ENCODE data around the gene CD101.

CD101 gene

GRCh38 chr1:117059678-117060440, 58.3 kb downstream of the CD101 start, which contains the start of gene TTF2:
Gene TTF2 (plus strand): TSS chr1:117060326. CDS start chr1:117060347, 21 bp downstream.
- no peaks in the 10 kb centered on the region for H3K9me2 ChIP-seq (replicated peaks; ENCODE audit: control insufficient read depth, low read length)
- H3K27ac ChIP-seq (ENCODE audit: low read depth, low read length), result peak within 1 kb of the TSS; percentile 95
- peaks cover 52% of the 10 kb centered on the region for H3K36me3 ChIP-seq (ENCODE audit: control insufficient read depth, low read length)
- H3K4me2 ChIP-seq (ENCODE audit: low read length), result peak within 1 kb of the TSS; percentile 83
- peaks cover 13% of the 10 kb centered on the region for H3F3A ChIP-seq (ENCODE audit: control insufficient read depth, insufficient read depth)
- no peaks in the 10 kb centered on the region for H4K20me1 ChIP-seq (ENCODE audit: control insufficient read depth, insufficient read depth, low read depth, low read length)
- H3K79me2 ChIP-seq (ENCODE audit: control insufficient read depth, low read length), result peaks cover 65% of the 10 kb centered on the region
- H3K27me3 ChIP-seq (ENCODE audit: control insufficient read depth, low read length), result no peaks in the 10 kb centered on the region
- TF ChIP-seq CTCF (IDR thresholded peaks at IDR 0.05; ENCODE audit: low read depth, low read length, poor library complexity, severe bottlenecking) (no peak), EZH2phosphoT487 (IDR thresholded peaks at IDR 0.05; ENCODE audit: borderline replicate concordance, low read length) (no peak)
- H3K9me3 ChIP-seq (ENCODE audit: control insufficient read depth, insufficient read depth, low read length), result no peaks in the 10 kb centered on the region
- H3K4me3 ChIP-seq (ENCODE audit: low read length), result peak within 1 kb of the TSS; percentile 86
- peaks cover 42% of the 10 kb centered on the region for H3K4me1 ChIP-seq (ENCODE audit: control insufficient read depth, low read length)

GRCh38 chr1:117060441-117061317, 59.1 kb downstream of the CD101 start:
- Histone ChIP-seq H3K27ac (ENCODE audit: low read depth, low read length) (peak overlapping the region; percentile 59), H3K4me3 (ENCODE audit: low read length) (peak overlapping the region; percentile 86), H3K79me2 (ENCODE audit: control insufficient read depth, low read length) (peaks cover 72% of the 10 kb centered on the region), H3K9me2 (replicated peaks; ENCODE audit: control insufficient read depth, low read length) (no peaks in the 10 kb centered on the region), H3K36me3 (ENCODE audit: control insufficient read depth, low read length) (peaks cover 60% of the 10 kb centered on the region), H3K27me3 (ENCODE audit: control insufficient read depth, low read length) (no peaks in the 10 kb centered on the region), H3F3A (ENCODE audit: control insufficient read depth, insufficient read depth) (peaks cover 13% of the 10 kb centered on the region), H3K4me2 (ENCODE audit: low read length) (peak overlapping the region; percentile 83), H3K9me3 (ENCODE audit: control insufficient read depth, insufficient read depth, low read length) (no peaks in the 10 kb centered on the region), H3K4me1 (ENCODE audit: control insufficient read depth, low read length) (peaks cover 42% of the 10 kb centered on the region), H4K20me1 (ENCODE audit: control insufficient read depth, insufficient read depth, low read depth, low read length) (no peaks in the 10 kb centered on the region)
- TF ChIP-seq CTCF (IDR thresholded peaks at IDR 0.05; ENCODE audit: low read depth, low read length, poor library complexity, severe bottlenecking) (no peak), EZH2phosphoT487 (IDR thresholded peaks at IDR 0.05; ENCODE audit: borderline replicate concordance, low read length) (no peak)

GRCh38 chr1:117061986-117062415, 60.4 kb downstream of the CD101 start:
- H3K9me3 ChIP-seq (ENCODE audit: control insufficient read depth, insufficient read depth, low read length), result no peaks in the 10 kb centered on the region
- H3K4me1 ChIP-seq (ENCODE audit: control insufficient read depth, low read length), result peaks cover 42% of the 10 kb centered on the region
- H3K79me2 ChIP-seq (ENCODE audit: control insufficient read depth, low read length), result peaks cover 81% of the 10 kb centered on the region
- TF ChIP-seq CTCF (IDR thresholded peaks at IDR 0.05; ENCODE audit: low read depth, low read length, poor library complexity, severe bottlenecking) (no peak), EZH2phosphoT487 (IDR thresholded peaks at IDR 0.05; ENCODE audit: borderline replicate concordance, low read length) (no peak)
- no peak overlapping the region for H3K27ac ChIP-seq (ENCODE audit: low read depth, low read length)
- peak overlapping the region; percentile 83 for H3K4me2 ChIP-seq (ENCODE audit: low read length)
- peak overlapping the region; percentile 29 for H3K4me3 ChIP-seq (ENCODE audit: low read length)
- H3F3A ChIP-seq (ENCODE audit: control insufficient read depth, insufficient read depth), result peaks cover 9% of the 10 kb centered on the region
- no peaks in the 10 kb centered on the region for H3K9me2 ChIP-seq (replicated peaks; ENCODE audit: control insufficient read depth, low read length)
- H4K20me1 ChIP-seq (ENCODE audit: control insufficient read depth, insufficient read depth, low read depth, low read length), result no peaks in the 10 kb centered on the region
- peaks cover 72% of the 10 kb centered on the region for H3K36me3 ChIP-seq (ENCODE audit: control insufficient read depth, low read length)
- no peaks in the 10 kb centered on the region for H3K27me3 ChIP-seq (ENCODE audit: control insufficient read depth, low read length)

All from DOHH2 (cell line).